ENCODE measurements around the gene MAMLD1. TPM values are rescaled to one million over a fixed set of nuclear protein-coding genes. Genes with fewer than 3 reads are reported as not detected.

MAMLD1 gene
- total and polyA plus RNA-seq, 2 donors (not counting 3 experiments of a cell fraction or from before 2014, with no cell fraction given): 2.5 to 5.6 TPM

DNA sequence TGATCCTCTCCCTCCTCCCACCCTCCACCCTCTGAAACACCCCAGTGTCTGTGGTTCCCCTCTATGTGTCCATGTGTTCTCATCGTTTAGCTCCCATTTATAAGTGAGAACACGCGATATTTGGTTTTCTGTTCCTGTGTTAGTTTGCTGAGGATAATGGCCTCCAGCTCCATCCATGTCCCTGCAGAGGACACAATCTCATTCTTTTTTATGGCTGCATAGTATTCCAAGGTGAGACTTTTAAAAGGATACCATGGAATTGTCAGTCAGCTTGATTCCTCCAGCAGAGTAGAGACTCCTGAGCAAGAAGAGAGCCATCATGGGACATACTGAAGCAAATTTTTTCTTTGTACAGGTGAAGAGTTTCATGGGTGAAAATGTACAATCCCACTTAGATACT is 166.5 kb downstream of the MAMLD1 start:
- H2AFZ ChIP-seq (ENCODE audit: low read depth, low read length): no peak overlapping the region
- H3K9ac ChIP-seq (replicated peaks; ENCODE audit: extremely low read depth, insufficient read depth, low read length): no peak overlapping the region
- intact Hi-C loops (cut with micrococcal nuclease): no loop called here
- H3K4me2 ChIP-seq (ENCODE audit: insufficient read depth, low read length): no peak overlapping the region
- H4K20me1 ChIP-seq (replicated peaks; ENCODE audit: control insufficient read depth, extremely low read depth, insufficient read depth, low read length): no peaks in the 10 kb centered on the region
- no peaks in the 10 kb centered on the region for H3K4me1 ChIP-seq (ENCODE audit: control insufficient read depth, extremely low read depth, insufficient read depth, low read length)
- no peak for FAIRE-seq
- no peaks in the 10 kb centered on the region for H3K27me3 ChIP-seq (ENCODE audit: control insufficient read depth in 2 of 2, insufficient read depth in 2 of 2, low read length in 2 of 2)
- H3K9me3 ChIP-seq (replicated peaks; ENCODE audit: control insufficient read depth, insufficient read depth, low read length): no peaks in the 10 kb centered on the region
- no peaks in the 10 kb centered on the region for H3K79me2 ChIP-seq (ENCODE audit: control insufficient read depth, insufficient read depth, low read length)
- ChIA-PET POLR2A (no interaction called here), CTCF (no interaction called here)
- TF ChIP-seq EZH2 (IDR thresholded peaks at IDR 0.05; ENCODE audit: borderline replicate concordance, low read depth, low read length, severe bottlenecking) (no peak), MYC (IDR thresholded peaks at IDR 0.05; ENCODE audit: low read depth, low read length) (no peak)
- H3K27ac ChIP-seq (ENCODE audit: insufficient read depth, low read depth, low read length): no peak overlapping the region
- H3K9me1 ChIP-seq (replicated peaks; ENCODE audit: control insufficient read depth, extremely low read depth, insufficient read depth, low read length): no peaks in the 10 kb centered on the region
- no TSS peak for BruUV-seq (replicated peaks)
- H3K36me3 ChIP-seq (ENCODE audit: control insufficient read depth in 2 of 2, extremely low read depth in 1 of 2, insufficient read depth in 2 of 2, low read length in 2 of 2): no peaks in the 10 kb centered on the region
- no peak for DNase-seq (ENCODE audit: low read depth, low spot score)
- dilution Hi-C loops (cut with MboI; ENCODE audit: extremely low pct_ligation_motif_present, low sequenced_read_pairs): no loop called here
- H3K4me3 ChIP-seq (replicated peaks in 1 of 3; ENCODE audit: insufficient read depth in 1 of 3, low read depth in 1 of 3, low read length in 3 of 3): no peak overlapping the region

DNA sequence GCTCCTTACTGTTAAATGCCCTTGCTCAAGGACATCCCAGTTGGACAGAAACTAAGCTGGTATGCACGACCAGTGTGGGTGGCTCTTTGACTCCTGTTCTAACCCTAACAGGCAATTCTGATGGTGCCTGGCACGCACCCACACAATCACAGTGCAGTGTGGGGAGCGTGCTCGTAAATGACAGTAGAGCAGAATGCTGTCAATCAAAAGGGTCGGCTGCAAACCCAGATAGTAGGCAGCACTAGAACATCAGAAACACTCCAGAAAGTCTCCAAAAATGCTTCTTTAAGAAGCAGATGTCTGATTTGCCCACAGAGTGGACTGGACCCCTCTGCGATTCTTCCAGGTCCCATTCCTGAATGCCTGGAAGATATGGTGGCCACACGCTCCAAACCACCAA is 167.7 kb downstream of the MAMLD1 start:
- Histone ChIP-seq H3K9ac (replicated peaks; ENCODE audit: extremely low read depth, insufficient read depth, low read length) (no peak overlapping the region), H3K4me2 (ENCODE audit: insufficient read depth, low read length) (no peak overlapping the region), H2AFZ (ENCODE audit: low read depth, low read length) (no peak overlapping the region), H3K36me3 (ENCODE audit: control insufficient read depth in 2 of 2, extremely low read depth in 1 of 2, insufficient read depth in 2 of 2, low read length in 2 of 2) (no peaks in the 10 kb centered on the region), H3K9me3 (replicated peaks; ENCODE audit: control insufficient read depth, insufficient read depth, low read length) (no peaks in the 10 kb centered on the region), H3K4me3 (replicated peaks in 1 of 3; ENCODE audit: insufficient read depth in 1 of 3, low read depth in 1 of 3, low read length in 3 of 3) (no peak overlapping the region), H4K20me1 (replicated peaks; ENCODE audit: control insufficient read depth, extremely low read depth, insufficient read depth, low read length) (no peaks in the 10 kb centered on the region), H3K79me2 (ENCODE audit: control insufficient read depth, insufficient read depth, low read length) (no peaks in the 10 kb centered on the region), H3K9me1 (replicated peaks; ENCODE audit: control insufficient read depth, extremely low read depth, insufficient read depth, low read length) (no peaks in the 10 kb centered on the region), H3K27ac (ENCODE audit: insufficient read depth, low read depth, low read length) (no peak overlapping the region), H3K27me3 (ENCODE audit: control insufficient read depth in 2 of 2, insufficient read depth in 2 of 2, low read length in 2 of 2) (peaks cover 0 to 3% of the 10 kb centered on the region in 2 experiments), H3K4me1 (ENCODE audit: control insufficient read depth, extremely low read depth, insufficient read depth, low read length) (no peaks in the 10 kb centered on the region)
- FAIRE-seq (no peak), DNase-seq (ENCODE audit: low read depth, low spot score) (no peak)
- intact Hi-C loops (cut with micrococcal nuclease) (no loop called here), dilution Hi-C loops (cut with MboI; ENCODE audit: extremely low pct_ligation_motif_present, low sequenced_read_pairs) (no loop called here)
- no TSS peak for BruUV-seq (replicated peaks)
- ChIA-PET POLR2A (no interaction called here), CTCF (interaction anchor here (1.0 kb wide), 1 partner anchor 26 kb away, joined by 3 read pairs; no protein-coding TSS in a partner anchor)
- TF ChIP-seq JUN (IDR thresholded peaks at IDR 0.05; ENCODE audit: borderline replicate concordance, insufficient read depth, insufficient read length, low read depth): no peak
- no peak for TF ChIP-seq CTCF (IDR thresholded peaks at IDR 0.05; ENCODE audit: extremely low read depth in 1 of 2, insufficient read depth in 1 of 2, low read depth in 1 of 2, low read length in 2 of 2)
- no peak for TF ChIP-seq MAX (IDR thresholded peaks at IDR 0.05; ENCODE audit: insufficient read depth, insufficient read length)
- no peak for TF ChIP-seq POLR2A (IDR thresholded peaks at IDR 0.05; ENCODE audit: low read depth, low read length)
- TF ChIP-seq MYC (IDR thresholded peaks at IDR 0.05; ENCODE audit: low read depth, low read length): no peak
- no peak for TF ChIP-seq EZH2 (IDR thresholded peaks at IDR 0.05; ENCODE audit: borderline replicate concordance, low read depth, low read length, severe bottlenecking)
- no peak for TF ChIP-seq POLR2AphosphoS5 (IDR thresholded peaks at IDR 0.05; ENCODE audit: insufficient read depth, low read depth, low read length)
- TF ChIP-seq GATA2 (IDR thresholded peaks at IDR 0.05; ENCODE audit: insufficient read depth, insufficient read length, low read depth, low read length): no peak
- TF ChIP-seq FOS (IDR thresholded peaks at IDR 0.05; ENCODE audit: borderline replicate concordance, insufficient read depth, low read length): no peak

All from endothelial cell of umbilical vein (primary cell).